ENCODE measurements around the gene PTPRE.

DNA sequence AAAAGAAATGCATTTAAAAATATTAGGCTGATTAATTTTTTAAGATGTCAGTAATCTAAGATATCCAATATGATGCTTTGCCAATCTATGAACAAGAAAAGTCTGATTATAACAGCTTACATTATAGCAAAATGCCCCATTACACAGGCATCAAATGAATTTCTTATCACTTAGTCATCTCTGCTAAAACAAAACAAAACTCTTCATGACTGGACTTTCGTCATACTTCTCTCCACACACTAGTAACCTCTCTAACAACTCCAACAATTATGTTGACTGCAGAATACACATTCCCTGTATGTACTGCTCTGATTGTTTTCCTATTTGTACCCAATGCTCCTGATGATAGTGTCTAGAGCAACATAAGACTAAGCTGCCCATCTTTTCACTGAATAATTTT, 223.1 kb downstream of the PTPRE start:
- TF ChIP-seq, protein P1, sequence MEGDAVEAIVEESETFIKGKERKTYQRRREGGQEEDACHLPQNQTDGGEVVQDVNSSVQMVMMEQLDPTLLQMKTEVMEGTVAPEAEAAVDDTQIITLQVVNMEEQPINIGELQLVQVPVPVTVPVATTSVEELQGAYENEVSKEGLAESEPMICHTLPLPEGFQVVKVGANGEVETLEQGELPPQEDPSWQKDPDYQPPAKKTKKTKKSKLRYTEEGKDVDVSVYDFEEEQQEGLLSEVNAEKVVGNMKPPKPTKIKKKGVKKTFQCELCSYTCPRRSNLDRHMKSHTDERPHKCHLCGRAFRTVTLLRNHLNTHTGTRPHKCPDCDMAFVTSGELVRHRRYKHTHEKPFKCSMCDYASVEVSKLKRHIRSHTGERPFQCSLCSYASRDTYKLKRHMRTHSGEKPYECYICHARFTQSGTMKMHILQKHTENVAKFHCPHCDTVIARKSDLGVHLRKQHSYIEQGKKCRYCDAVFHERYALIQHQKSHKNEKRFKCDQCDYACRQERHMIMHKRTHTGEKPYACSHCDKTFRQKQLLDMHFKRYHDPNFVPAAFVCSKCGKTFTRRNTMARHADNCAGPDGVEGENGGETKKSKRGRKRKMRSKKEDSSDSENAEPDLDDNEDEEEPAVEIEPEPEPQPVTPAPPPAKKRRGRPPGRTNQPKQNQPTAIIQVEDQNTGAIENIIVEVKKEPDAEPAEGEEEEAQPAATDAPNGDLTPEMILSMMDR (IDR thresholded peaks at IDR 0.05; ENCODE audit: poor library complexity, severe bottlenecking), result no peak
- no peak for TF ChIP-seq EP300 (conservative IDR thresholded peaks at IDR 0.05; ENCODE audit: poor library complexity, severe bottlenecking)
- TF ChIP-seq TAF1 (IDR thresholded peaks at IDR 0.05; ENCODE audit: low read depth), result no peak
- TF ChIP-seq REST (IDR thresholded peaks at IDR 0.05; ENCODE audit: borderline replicate concordance), result no peak
- TF ChIP-seq POLR2AphosphoS5 (IDR thresholded peaks at IDR 0.05), result no peak
- no peak for TF ChIP-seq SMC3 (conservative IDR thresholded peaks at IDR 0.05; ENCODE audit: poor library complexity)
- no peak for TF ChIP-seq RAD21 (conservative IDR thresholded peaks at IDR 0.05)
- TF ChIP-seq EZH2 (IDR thresholded peaks at IDR 0.05; ENCODE audit: borderline replicate concordance, insufficient read depth, low read length, poor library complexity, severe bottlenecking), result no peak
- no peak for TF ChIP-seq MXI1 (conservative IDR thresholded peaks at IDR 0.05; ENCODE audit: poor library complexity, severe bottlenecking)

Measured in neural cell (in vitro differentiated cells).